Neural cell (in vitro differentiated cells): ENCODE data around the gene GMPPA.

ENCODE experiments used
- CTCF ChIP-seq: fragments of 450-650 bp; IDR thresholded peaks from 2 replicates; pipeline ENCODE4 v1.5.1; 2014; ENCODE audit warnings: antibody characterized with exemption, mild to moderate bottlenecking, moderate library complexity; ENCODE audit not compliant: poor library complexity, severe bottlenecking
- EZH2 ChIP-seq: fragments of 200-600, 300-800 bp; shearing (Covaris generic), sonication (generic); IDR thresholded peaks from 2 replicates; pipeline ENCODE4 v1.6.1; 2014; ENCODE audit warnings: antibody characterized with exemption, low read length, borderline replicate concordance, mild to moderate bottlenecking; ENCODE audit not compliant: insufficient read depth, poor library complexity, severe bottlenecking
- TF ChIP-seq, protein P1 (sequence below): IDR thresholded peaks from 2 replicates; pipeline ENCODE4 v1.6.1; 2012; ENCODE audit warnings: borderline replicate concordance

GRCh38 chr2:219470429-219470828, 28.3 kb upstream of the GMPPA start:
- TF ChIP-seq CTCF (no peak), EZH2 (no peak)
- TF ChIP-seq, protein P1, sequence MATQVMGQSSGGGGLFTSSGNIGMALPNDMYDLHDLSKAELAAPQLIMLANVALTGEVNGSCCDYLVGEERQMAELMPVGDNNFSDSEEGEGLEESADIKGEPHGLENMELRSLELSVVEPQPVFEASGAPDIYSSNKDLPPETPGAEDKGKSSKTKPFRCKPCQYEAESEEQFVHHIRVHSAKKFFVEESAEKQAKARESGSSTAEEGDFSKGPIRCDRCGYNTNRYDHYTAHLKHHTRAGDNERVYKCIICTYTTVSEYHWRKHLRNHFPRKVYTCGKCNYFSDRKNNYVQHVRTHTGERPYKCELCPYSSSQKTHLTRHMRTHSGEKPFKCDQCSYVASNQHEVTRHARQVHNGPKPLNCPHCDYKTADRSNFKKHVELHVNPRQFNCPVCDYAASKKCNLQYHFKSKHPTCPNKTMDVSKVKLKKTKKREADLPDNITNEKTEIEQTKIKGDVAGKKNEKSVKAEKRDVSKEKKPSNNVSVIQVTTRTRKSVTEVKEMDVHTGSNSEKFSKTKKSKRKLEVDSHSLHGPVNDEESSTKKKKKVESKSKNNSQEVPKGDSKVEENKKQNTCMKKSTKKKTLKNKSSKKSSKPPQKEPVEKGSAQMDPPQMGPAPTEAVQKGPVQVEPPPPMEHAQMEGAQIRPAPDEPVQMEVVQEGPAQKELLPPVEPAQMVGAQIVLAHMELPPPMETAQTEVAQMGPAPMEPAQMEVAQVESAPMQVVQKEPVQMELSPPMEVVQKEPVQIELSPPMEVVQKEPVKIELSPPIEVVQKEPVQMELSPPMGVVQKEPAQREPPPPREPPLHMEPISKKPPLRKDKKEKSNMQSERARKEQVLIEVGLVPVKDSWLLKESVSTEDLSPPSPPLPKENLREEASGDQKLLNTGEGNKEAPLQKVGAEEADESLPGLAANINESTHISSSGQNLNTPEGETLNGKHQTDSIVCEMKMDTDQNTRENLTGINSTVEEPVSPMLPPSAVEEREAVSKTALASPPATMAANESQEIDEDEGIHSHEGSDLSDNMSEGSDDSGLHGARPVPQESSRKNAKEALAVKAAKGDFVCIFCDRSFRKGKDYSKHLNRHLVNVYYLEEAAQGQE = no peak
